CD4-positive, alpha-beta T cell treated with Interleukin-21 for 1 hour (primary cell): Measurements from ENCODE around the gene MYH11.

Experiments
- DNase-seq: peaks from one replicate; pipeline ENCODE4 v3.0.0-alpha.2; 2020

Gene MYH11

GRCh38 chr16:15654591-15654990, 202.2 kb downstream of the MYH11 start:
- DNase-seq = no peak

- no peak for DNase-seq
These were observed 203.6 kb downstream of the MYH11 start for GRCh38 chr16:15653227-15653626.
